ENCODE data around the gene SORCS3. TPM values are rescaled to one million over a fixed set of nuclear protein-coding genes. Genes with fewer than 3 reads are reported as not detected.
A peak's percentile ranks its signal among the peaks of the same experiment; 100 is the strongest.

The SORCS3 gene
- total and polyA plus RNA-seq, 4 donors: 0.14 TPM; not detected in 3

DNA sequence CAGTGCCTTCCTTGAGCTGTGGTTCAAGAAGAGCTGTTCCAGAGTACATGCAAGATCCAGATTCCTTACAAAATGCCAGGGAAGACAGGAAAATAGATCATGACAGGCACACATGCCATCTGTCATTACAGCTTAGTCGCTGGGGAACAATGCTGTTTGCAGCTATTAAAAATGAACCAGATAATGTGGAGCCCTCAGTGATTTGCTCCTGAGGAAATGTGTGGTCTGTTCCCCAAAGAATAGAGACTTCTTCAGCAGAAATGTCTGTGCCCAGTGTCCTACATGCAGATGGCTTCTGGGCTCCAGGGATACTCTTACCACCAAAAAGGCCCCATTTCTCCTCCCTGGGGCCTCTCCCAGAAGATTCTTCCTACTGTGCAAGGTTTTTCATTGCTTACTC, 627.9 kb downstream of the SORCS3 start:
- 61 to 62% methylated on average over 1 of the region's 1 CpG for WGBS, 2 donors

DNA sequence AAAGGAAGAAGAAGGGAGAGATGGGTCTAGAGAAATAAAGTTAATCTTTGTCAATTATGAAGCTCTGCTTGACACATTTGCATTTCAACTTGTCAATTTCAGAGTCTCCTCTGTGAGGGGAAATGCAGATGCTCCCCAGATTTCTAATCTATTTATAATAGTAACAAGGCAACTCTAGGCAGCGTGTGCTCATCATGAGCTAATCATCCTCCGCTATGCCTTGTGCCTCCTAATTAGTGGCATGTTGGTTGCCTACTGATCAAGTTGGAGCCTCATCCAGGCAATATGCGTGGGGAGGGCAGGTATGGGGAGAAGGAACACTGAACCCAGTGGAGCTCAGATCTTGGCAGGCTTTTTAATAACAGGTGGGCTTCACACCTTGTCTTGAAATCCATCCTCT, 628.6 kb downstream of the SORCS3 start:
- peaks cover 0 to 3% (median 0%) of the 10 kb centered on the region in 4 donors for H3K9me3 ChIP-seq (ENCODE audit: control insufficient read depth in 4 of 4, insufficient read depth in 3 of 4, low read length in 3 of 4)
- 87 to 90% methylated on average over 3 of the region's 3 CpGs for WGBS, 2 donors

More for the DNA sequence above, 627.9 kb downstream of the SORCS3 start:
- H3K27me3 ChIP-seq (ENCODE audit: control insufficient read depth in 3 of 3, insufficient read depth in 3 of 3, low read length in 2 of 3): no peaks in the 10 kb centered on the region
- H3K36me3 ChIP-seq (ENCODE audit: control insufficient read depth in 4 of 4, insufficient read depth in 4 of 4, low read length in 4 of 4): no peaks in the 10 kb centered on the region
- H3K4me3 ChIP-seq: no peak overlapping the region
- TF ChIP-seq, protein P1, sequence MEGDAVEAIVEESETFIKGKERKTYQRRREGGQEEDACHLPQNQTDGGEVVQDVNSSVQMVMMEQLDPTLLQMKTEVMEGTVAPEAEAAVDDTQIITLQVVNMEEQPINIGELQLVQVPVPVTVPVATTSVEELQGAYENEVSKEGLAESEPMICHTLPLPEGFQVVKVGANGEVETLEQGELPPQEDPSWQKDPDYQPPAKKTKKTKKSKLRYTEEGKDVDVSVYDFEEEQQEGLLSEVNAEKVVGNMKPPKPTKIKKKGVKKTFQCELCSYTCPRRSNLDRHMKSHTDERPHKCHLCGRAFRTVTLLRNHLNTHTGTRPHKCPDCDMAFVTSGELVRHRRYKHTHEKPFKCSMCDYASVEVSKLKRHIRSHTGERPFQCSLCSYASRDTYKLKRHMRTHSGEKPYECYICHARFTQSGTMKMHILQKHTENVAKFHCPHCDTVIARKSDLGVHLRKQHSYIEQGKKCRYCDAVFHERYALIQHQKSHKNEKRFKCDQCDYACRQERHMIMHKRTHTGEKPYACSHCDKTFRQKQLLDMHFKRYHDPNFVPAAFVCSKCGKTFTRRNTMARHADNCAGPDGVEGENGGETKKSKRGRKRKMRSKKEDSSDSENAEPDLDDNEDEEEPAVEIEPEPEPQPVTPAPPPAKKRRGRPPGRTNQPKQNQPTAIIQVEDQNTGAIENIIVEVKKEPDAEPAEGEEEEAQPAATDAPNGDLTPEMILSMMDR (IDR thresholded peaks at IDR 0.05; ENCODE audit: control extremely low read depth, extremely low read depth): no peak
- DNase-seq (no peak), ATAC-seq (ENCODE audit: insufficient read depth, low FRiP score) (no peak)
- no peak overlapping the region for H3K9ac ChIP-seq (ENCODE audit: insufficient read depth in 1 of 2, low read length in 2 of 2)
- no peak overlapping the region for H3K27ac ChIP-seq (ENCODE audit: low read depth in 1 of 2, low read length in 1 of 2)
- H3K9me3 ChIP-seq (ENCODE audit: control insufficient read depth in 4 of 4, insufficient read depth in 3 of 4, low read length in 3 of 4): peaks cover 0 to 3% (median 0%) of the 10 kb centered on the region in 4 donors
- H3K4me1 ChIP-seq (ENCODE audit: control insufficient read depth in 5 of 5, insufficient read depth in 5 of 5, low read length in 5 of 5): no peaks in the 10 kb centered on the region

DNA sequence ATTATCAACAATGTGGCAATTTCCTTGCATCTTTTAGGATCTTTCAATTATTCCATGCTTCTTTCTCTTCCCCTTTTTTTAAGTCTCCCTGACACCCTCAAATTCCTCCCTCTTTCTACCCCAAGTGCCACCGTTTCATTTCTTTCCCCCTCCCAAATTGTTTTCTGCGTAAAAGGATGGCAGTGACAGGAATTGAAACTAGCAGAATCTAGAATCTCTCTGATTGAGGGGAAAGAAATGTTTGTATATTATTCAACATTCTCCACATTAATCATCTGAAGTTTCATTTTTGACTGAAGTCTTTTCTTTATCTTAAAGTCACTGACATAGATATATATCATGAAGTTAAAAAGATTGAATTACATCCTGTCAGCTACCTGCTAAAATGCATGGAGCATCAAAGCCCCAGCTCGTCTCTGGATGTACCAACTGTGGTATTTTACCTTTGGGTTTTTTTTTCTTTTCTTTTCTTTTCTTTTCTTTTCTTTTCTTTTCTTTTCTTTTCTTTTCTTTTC, 633.5 kb downstream of the SORCS3 start:
- Histone ChIP-seq H3K36me3 (ENCODE audit: control insufficient read depth in 4 of 4, insufficient read depth in 4 of 4, low read length in 4 of 4) (no peaks in the 10 kb centered on the region), H3K4me1 (ENCODE audit: control insufficient read depth in 5 of 5, insufficient read depth in 5 of 5, low read length in 5 of 5) (no peaks in the 10 kb centered on the region), H3K27ac (ENCODE audit: low read depth in 1 of 2, low read length in 1 of 2) (no peak overlapping the region), H3K4me3 (no peak overlapping the region), H3K27me3 (ENCODE audit: control insufficient read depth in 3 of 3, insufficient read depth in 3 of 3, low read length in 2 of 3) (no peaks in the 10 kb centered on the region), H3K9me3 (ENCODE audit: control insufficient read depth in 4 of 4, insufficient read depth in 3 of 4, low read length in 3 of 4) (peaks cover 0 to 2% (median 0%) of the 10 kb centered on the region in 4 donors), H3K9ac (ENCODE audit: insufficient read depth in 1 of 2, low read length in 2 of 2) (no peak overlapping the region)
- DNase-seq: no peak
- WGBS, 2 donors: 61% methylated on average over 3 of the region's 3 CpGs
- ATAC-seq (ENCODE audit: insufficient read depth, low FRiP score): no peak
- TF ChIP-seq, protein P1 (IDR thresholded peaks at IDR 0.05; ENCODE audit: control extremely low read depth, extremely low read depth): no peak

More for the DNA sequence above, 628.6 kb downstream of the SORCS3 start:
- Histone ChIP-seq H3K36me3 (ENCODE audit: control insufficient read depth in 4 of 4, insufficient read depth in 4 of 4, low read length in 4 of 4) (no peaks in the 10 kb centered on the region), H3K9ac (ENCODE audit: insufficient read depth in 1 of 2, low read length in 2 of 2) (no peak overlapping the region), H3K27ac (ENCODE audit: low read depth in 1 of 2, low read length in 1 of 2) (no peak overlapping the region), H3K4me1 (ENCODE audit: control insufficient read depth in 5 of 5, insufficient read depth in 5 of 5, low read length in 5 of 5) (no peaks in the 10 kb centered on the region), H3K4me3 (no peak overlapping the region), H3K27me3 (ENCODE audit: control insufficient read depth in 3 of 3, insufficient read depth in 3 of 3, low read length in 2 of 3) (no peaks in the 10 kb centered on the region)
- TF ChIP-seq, protein P1 (IDR thresholded peaks at IDR 0.05; ENCODE audit: control extremely low read depth, extremely low read depth): no peak
- DNase-seq: no peak
- ATAC-seq (ENCODE audit: insufficient read depth, low FRiP score): no peak

DNA sequence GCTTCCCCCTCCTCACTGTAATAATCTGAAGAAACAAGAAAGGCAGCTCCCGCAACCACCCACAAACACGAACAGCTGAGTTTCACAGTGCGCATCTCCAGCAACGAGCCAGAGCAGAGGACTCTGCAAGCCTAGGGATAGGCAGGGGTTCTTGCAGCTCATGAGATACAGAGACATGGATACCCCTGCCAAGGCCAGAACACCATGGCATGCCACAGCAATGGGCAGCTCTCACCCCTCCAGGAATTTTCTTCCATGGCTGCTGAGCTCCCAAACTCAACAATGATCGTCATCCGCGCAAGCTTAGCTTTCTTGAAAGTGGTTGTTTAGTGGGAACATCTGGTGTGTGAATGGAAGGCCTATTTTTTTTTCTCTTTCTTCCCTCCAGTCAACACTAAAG, 637.3 kb downstream of the SORCS3 start:
- Histone ChIP-seq H3K4me3 (no peak overlapping the region), H3K9me3 (ENCODE audit: control insufficient read depth in 4 of 4, insufficient read depth in 3 of 4, low read length in 3 of 4) (peaks cover 0 to 2% (median 0%) of the 10 kb centered on the region in 4 donors), H3K27ac (ENCODE audit: low read depth in 1 of 2, low read length in 1 of 2) (no peak overlapping the region), H3K4me1 (ENCODE audit: control insufficient read depth in 5 of 5, insufficient read depth in 5 of 5, low read length in 5 of 5) (no peaks in the 10 kb centered on the region), H3K27me3 (ENCODE audit: control insufficient read depth in 3 of 3, insufficient read depth in 3 of 3, low read length in 2 of 3) (no peaks in the 10 kb centered on the region), H3K9ac (ENCODE audit: insufficient read depth in 1 of 2, low read length in 2 of 2) (no peak overlapping the region), H3K36me3 (ENCODE audit: control insufficient read depth in 4 of 4, insufficient read depth in 4 of 4, low read length in 4 of 4) (no peaks in the 10 kb centered on the region)
- no peak for ATAC-seq (ENCODE audit: insufficient read depth, low FRiP score)
- 91 to 93% methylated on average over 7 of the region's 7 CpGs for WGBS, 2 donors
- TF ChIP-seq, protein P1 (IDR thresholded peaks at IDR 0.05; ENCODE audit: control extremely low read depth, extremely low read depth): no peak
- DNase-seq: peak in 1 of 3 donors; percentile 40

Measured in lung (tissue), 12 donors.